B cell (primary cell): ENCODE data around the gene ABHD17B. TPM values are rescaled to one million over a fixed set of nuclear protein-coding genes. Genes with fewer than 3 reads are reported as not detected.
"Not testable (repeated sequence)": the region's sequence is repeated elsewhere in the genome, so short reads cannot be mapped to it uniquely, and the experiment has no call there.

Experiments used
- ATAC-seq: fragments of 200-7000 bp; cut with Tn5 transposase; one replicate; pipeline ENCODE4 v1.10.0; 2021; ENCODE audit warnings: low read depth, mild to moderate bottlenecking, moderate number of reproducible peaks, moderate library complexity
- CTCF ChIA-PET: fragments of 350-600 bp; sonication (Branson Sonifier 250); formaldehyde crosslinking; loops from one replicate; lab custom pipeline; 2021; ENCODE audit warnings: antibody characterized with exemption, inconsistent platforms; lab: Charles Lee
- POLR2A ChIA-PET: fragments of 350-600 bp; sonication (Branson Sonifier 250); formaldehyde crosslinking; loops from one replicate; lab custom pipeline; 2021; ENCODE audit warnings: antibody characterized with exemption; lab: Charles Lee
- DNase-seq: peaks from one replicate; pipeline ENCODE4 v3.0.0; 2013
- H2AFZ ChIP-seq: 2 replicates; pipeline ENCODE4 v1.6.1; 2012; ENCODE audit warnings: mild to moderate bottlenecking, low read depth, low read length; ENCODE audit not compliant: insufficient read depth, poor library complexity, severe bottlenecking
- H3K27ac ChIP-seq, 2 donors: 1 replicate in 1 of 2; 2 replicates in 1 of 2; pipeline ENCODE4 v1.5.1; 2012 to 2013; ENCODE audit warnings: low read length in 2 of 2, mild to moderate bottlenecking in 2 of 2, moderate library complexity in 1 of 2
- H3K27me3 ChIP-seq, 4 experiments: fragments of 200-600 bp in 1 of 4; sonication (generic) in 1 of 4; replicated peaks in 1 of 4; 1 replicate in 2 of 4; 2 replicates in 2 of 4; pipeline versions ENCODE4 v1.6.1 to v1.7.0; 2013 to 2016; ENCODE audit warnings: low read length in 3 of 4, mild to moderate bottlenecking in 2 of 4, mixed read lengths in 1 of 4, moderate library complexity in 1 of 4; ENCODE audit not compliant: insufficient read depth in 4 of 4, control insufficient read depth in 3 of 4; ENCODE audit errors: control extremely low read depth in 1 of 4
- H3K36me3 ChIP-seq, 2 experiments: replicated peaks in 1 of 2; 1 replicate in 1 of 2; 2 replicates in 1 of 2; pipeline versions ENCODE4 v1.6.1 to v1.7.1; 2013; ENCODE audit warnings: low read length in 1 of 2; ENCODE audit not compliant: insufficient read depth in 2 of 2, control insufficient read depth in 1 of 2; ENCODE audit errors: control extremely low read depth in 1 of 2, extremely low read depth in 1 of 2
- H3K4me1 ChIP-seq, 2 donors: fragments of 200-600 bp in 1 of 2; sonication (generic) in 1 of 2; 1 replicate in 1 of 2; 2 replicates in 1 of 2; pipeline versions ENCODE4 v1.5.1 to v1.6.1; 2013 to 2017; ENCODE audit warnings: low read length in 2 of 2; ENCODE audit not compliant: control insufficient read depth in 2 of 2, insufficient read depth in 2 of 2
- H3K4me2 ChIP-seq: replicated peaks from 2 replicates; pipeline ENCODE3; 2012; ENCODE audit warnings: mild to moderate bottlenecking, low read depth, low read length; ENCODE audit not compliant: poor library complexity, severe bottlenecking
- H3K4me3 ChIP-seq, 5 experiments: fragments of 200-600 bp in 1 of 5; sonication (generic) in 1 of 5; 1 replicate in 3 of 5; 2 replicates in 2 of 5; pipeline versions ENCODE4 v1.5.1 to v1.7.0; 2011 to 2016; ENCODE audit warnings: low read length in 4 of 5, mild to moderate bottlenecking in 4 of 5, low read depth in 2 of 5, control low read depth in 1 of 5, moderate library complexity in 1 of 5; ENCODE audit not compliant: insufficient read depth in 1 of 5; ENCODE audit errors: control extremely low read depth in 1 of 5, extremely low read depth in 1 of 5
- H3K79me2 ChIP-seq: fragments of 200-600 bp; sonication (generic); one replicate; pipeline ENCODE4 v1.6.0; 2016; ENCODE audit warnings: low read length; ENCODE audit not compliant: control insufficient read depth, insufficient read depth
- H3K9ac ChIP-seq: fragments of 200-600 bp; sonication (generic); 2 replicates; pipeline ENCODE4 v1.6.1; 2017; ENCODE audit warnings: mild to moderate bottlenecking, low read length, moderate library complexity
- H3K9me3 ChIP-seq, 3 donors: one replicate each; pipeline versions ENCODE4 v1.6.1 to v1.7.1; 2013; ENCODE audit warnings: low read length in 2 of 3; ENCODE audit not compliant: control insufficient read depth in 2 of 3, insufficient read depth in 1 of 3; ENCODE audit errors: control extremely low read depth in 1 of 3
- H4K20me1 ChIP-seq: 2 replicates; pipeline ENCODE4 v1.6.0; 2012; ENCODE audit warnings: mild to moderate bottlenecking, low read length; ENCODE audit not compliant: insufficient read depth, control insufficient read depth, poor library complexity, severe bottlenecking
- H3K27ac Mint-ChIP-seq: one replicate; pipeline ENCODE4 v1.8.0; 2021; ENCODE audit warnings: mixed read lengths
- H3K27me3 Mint-ChIP-seq: one replicate; pipeline ENCODE4 v1.8.0; 2021; ENCODE audit warnings: mixed read lengths
- H3K4me1 Mint-ChIP-seq: one replicate; pipeline ENCODE4 v1.8.0; 2021; ENCODE audit warnings: mixed read lengths
- H3K4me3 Mint-ChIP-seq: one replicate; pipeline ENCODE4 v1.8.0; 2021; ENCODE audit warnings: mixed read lengths
- H3K9me3 Mint-ChIP-seq: one replicate; pipeline ENCODE4 v1.8.0; 2022; ENCODE audit warnings: mixed read lengths; ENCODE audit not compliant: insufficient read depth
- EZH2 ChIP-seq: IDR thresholded peaks from 2 replicates; pipeline ENCODE4 v1.6.1; 2012; ENCODE audit warnings: borderline replicate concordance, low read depth, mild to moderate bottlenecking, moderate library complexity, low read length; ENCODE audit not compliant: insufficient read depth, poor library complexity, severe bottlenecking
- WGBS: methylation state at CpG from one replicate; pipeline ENCODE4 v1.1.5; 2013; ENCODE audit warnings: missing lambda C conversion rate; ENCODE audit not compliant: insufficient coverage; 5-methylcytosine and 5-hydroxymethylcytosine counted together
- intact Hi-C: fragments of 100-400 bp; cut with micrococcal nuclease; formaldehyde crosslinking; loops from one replicate; pipeline ENCODE4 v1.10.0; 2022
- polyA plus RNA-seq: library from polyadenylated mRNA; depleted of rRNA; stranded (reverse); fragments of >200 nt; gene quantifications from 2 replicates; pipeline ENCODE4 v1.2.3, GENCODE V29; 2012
- total RNA-seq, 2 donors: library from RNA; stranded (reverse); fragments of 120-200 nt in 1 of 2; gene quantifications; 1 replicate in 1 of 2; 2 replicates in 1 of 2; pipeline versions ENCODE4 v1.2.3 to v1.2.4, GENCODE V29; 2013 to 2022
- TF ChIP-seq, protein P1 (sequence below): fragments of 200-600 bp; IDR thresholded peaks from one replicate; pipeline ENCODE4 v1.8.0; 2022; ENCODE audit warnings: antibody characterized with exemption, mild to moderate bottlenecking

The ABHD17B gene
- total and polyA plus RNA-seq, 2 donors (not counting 1 experiment from before 2014, with no cell fraction given): 11.3 to 24.4 TPM

DNA sequence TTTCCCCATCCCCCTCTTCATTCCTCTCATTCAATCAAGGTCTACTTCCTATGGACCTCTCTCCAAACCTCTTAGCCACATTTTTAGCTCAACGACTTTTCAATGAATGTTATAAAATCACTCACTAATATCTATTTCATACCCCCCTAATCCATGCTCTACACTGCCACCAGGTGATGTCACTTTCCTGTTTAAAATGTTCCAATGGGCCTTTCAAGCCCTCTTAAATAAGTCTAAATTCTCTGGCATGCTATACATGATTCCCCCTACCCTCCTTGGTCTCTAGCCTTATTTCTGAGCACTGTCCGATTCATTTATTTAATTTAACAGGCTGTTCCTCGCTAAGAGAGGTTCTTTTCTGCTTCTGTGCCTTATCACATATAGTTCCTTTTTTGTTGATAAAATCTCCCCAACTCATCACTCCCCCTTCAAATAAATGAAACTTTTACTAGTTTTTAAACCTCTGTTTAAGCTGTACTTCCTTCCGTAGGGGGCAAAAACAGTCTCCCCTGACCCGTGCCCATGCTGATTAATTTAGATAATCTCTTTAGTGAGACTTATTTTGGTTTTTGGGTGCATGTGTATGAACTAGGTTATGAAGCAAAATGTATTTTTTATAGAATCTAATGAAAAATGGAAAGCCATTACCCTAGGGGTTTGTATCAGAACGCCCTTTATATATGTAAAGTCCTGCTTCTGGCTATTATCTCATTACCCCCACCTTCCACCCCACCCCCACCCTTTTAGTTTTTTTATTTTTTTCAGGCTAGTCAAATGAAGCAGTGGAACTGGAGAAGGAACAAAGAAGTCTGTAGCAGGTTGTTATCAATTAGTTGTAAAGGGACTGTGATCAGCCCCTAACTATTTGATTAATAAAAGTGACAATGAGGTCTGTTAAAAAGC lies 9.0 kb downstream of the ABHD17B start:
- Histone ChIP-seq H3K79me2 (peaks cover 94% of the 10 kb centered on the region), H3K27ac (peak overlapping the region; percentile 38 to 81), H3K27me3 (no peaks in the 10 kb centered on the region), H4K20me1 (peaks cover 7% of the 10 kb centered on the region), H3K4me1 (peaks cover 47 to 63% of the 10 kb centered on the region in 2 donors), H3K9me3 (no peaks in the 10 kb centered on the region), H3K9ac (peak overlapping the region; percentile 40), H3K4me2 (peak overlapping the region; percentile 47), H2AFZ (peak overlapping the region; percentile 9), H3K4me3 (no peak overlapping the region), H3K36me3 (no peaks in the 10 kb centered on the region)
- TF ChIP-seq, protein P1, sequence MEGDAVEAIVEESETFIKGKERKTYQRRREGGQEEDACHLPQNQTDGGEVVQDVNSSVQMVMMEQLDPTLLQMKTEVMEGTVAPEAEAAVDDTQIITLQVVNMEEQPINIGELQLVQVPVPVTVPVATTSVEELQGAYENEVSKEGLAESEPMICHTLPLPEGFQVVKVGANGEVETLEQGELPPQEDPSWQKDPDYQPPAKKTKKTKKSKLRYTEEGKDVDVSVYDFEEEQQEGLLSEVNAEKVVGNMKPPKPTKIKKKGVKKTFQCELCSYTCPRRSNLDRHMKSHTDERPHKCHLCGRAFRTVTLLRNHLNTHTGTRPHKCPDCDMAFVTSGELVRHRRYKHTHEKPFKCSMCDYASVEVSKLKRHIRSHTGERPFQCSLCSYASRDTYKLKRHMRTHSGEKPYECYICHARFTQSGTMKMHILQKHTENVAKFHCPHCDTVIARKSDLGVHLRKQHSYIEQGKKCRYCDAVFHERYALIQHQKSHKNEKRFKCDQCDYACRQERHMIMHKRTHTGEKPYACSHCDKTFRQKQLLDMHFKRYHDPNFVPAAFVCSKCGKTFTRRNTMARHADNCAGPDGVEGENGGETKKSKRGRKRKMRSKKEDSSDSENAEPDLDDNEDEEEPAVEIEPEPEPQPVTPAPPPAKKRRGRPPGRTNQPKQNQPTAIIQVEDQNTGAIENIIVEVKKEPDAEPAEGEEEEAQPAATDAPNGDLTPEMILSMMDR: no peak
- no peak for TF ChIP-seq EZH2
- peaks cover 74% of the 10 kb centered on the region for H3K4me1 Mint-ChIP-seq
- no peaks in the 10 kb centered on the region for H3K9me3 Mint-ChIP-seq
- ATAC-seq (no peak), DNase-seq (no peak)
- peak overlapping the region; percentile 57 for H3K27ac Mint-ChIP-seq
- no peaks in the 10 kb centered on the region for H3K27me3 Mint-ChIP-seq
- intact Hi-C loops: loop anchor here (2.0 kb wide), 1 partner anchor 15 kb away; no protein-coding TSS in a partner anchor
- 19% methylated on average over 3 of the region's 6 CpGs for WGBS
- H3K4me3 Mint-ChIP-seq: peak overlapping the region; percentile 42
- ChIA-PET CTCF (interaction anchor here (0.7 kb wide), 1 partner anchor 119 kb away, joined by 3 read pairs; no protein-coding TSS in a partner anchor), POLR2A (interaction anchor here (0.5 to 1.8 kb wide), 2 partner anchors 9 to 102 kb away, joined by 5 to 13 read pairs; partner anchors contain the start of genes ABHD17B and C9orf85)

DNA sequence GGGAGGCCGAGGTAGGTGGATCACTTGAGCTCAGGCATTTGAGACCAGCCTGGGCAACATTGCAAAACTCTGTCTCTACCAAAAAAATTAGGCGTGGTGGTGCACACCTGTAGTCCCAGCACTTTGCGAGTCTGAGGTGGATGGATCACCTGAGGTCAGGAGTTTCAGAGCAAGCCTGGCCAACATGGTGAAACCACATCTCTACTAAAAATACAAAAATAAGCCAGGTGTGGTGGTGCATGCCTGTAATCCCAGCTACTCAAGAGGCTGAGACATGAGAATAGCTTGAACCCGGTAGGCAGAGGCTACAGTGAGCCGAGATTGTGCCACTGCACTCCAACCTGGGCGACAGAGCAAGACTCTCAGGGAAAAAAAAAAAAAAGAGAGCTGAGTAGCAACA lies 12.2 kb downstream of the ABHD17B start:
- H3K4me3 Mint-ChIP-seq, H3K9me3 Mint-ChIP-seq, H3K36me3 ChIP-seq, H3K9me3 ChIP-seq, DNase-seq, H3K27me3 ChIP-seq, H3K4me2 ChIP-seq, H2AFZ ChIP-seq, H3K9ac ChIP-seq, H3K27me3 Mint-ChIP-seq, ATAC-seq, H3K4me3 ChIP-seq, POLR2A ChIA-PET, H4K20me1 ChIP-seq: not testable (repeated sequence)
- Histone ChIP-seq H3K4me1 (peaks cover 69 to 88% of the 10 kb centered on the region in 2 donors), H3K79me2 (peaks cover 98% of the 10 kb centered on the region), H3K27ac (peak overlapping the region in 1 of 2 donors; percentile 53)
- Mint-ChIP-seq H3K27ac (peak overlapping the region; percentile 66), H3K4me1 (peaks cover 83% of the 10 kb centered on the region)
- intact Hi-C loops: loop anchor here (5.0 kb wide), 1 partner anchor 36 kb away; no protein-coding TSS in a partner anchor
- CTCF ChIA-PET: interaction anchor here (1.2 to 1.3 kb wide), 4 partner anchors 9 to 92 kb away, joined by 3 to 4 read pairs (median 3); partner anchors contain the start of genes ABHD17B and C9orf85
- WGBS: 72% methylated on average over 3 of the region's 6 CpGs
